GM12878 (cell line): ENCODE data around the gene SMIM35. TPM values are rescaled to one million over a fixed set of nuclear protein-coding genes. Genes with fewer than 3 reads are reported as not detected.

Experiments used
- ATAC-seq: fragments of 200-7000 bp; cut with Tn5 transposase; 3 replicates; pipeline ENCODE4 v1.9.1; 2020; ENCODE audit warnings: mild to moderate bottlenecking, moderate library complexity
- BruUV-seq: library from RNA; stranded (reverse); fragments of 400-500 nt; replicated peaks from 2 replicates; lab custom pipeline; 2021; lab: Mats Ljungman, UMichigan
- CTCF ChIA-PET: fragments of 300-600 bp; sonication (Branson Sonifier 250); formaldehyde crosslinking; extraction: SDS; loops from one replicate; lab custom pipeline; 2021; ENCODE audit warnings: inconsistent platforms; lab: Yijun Ruan, JAX
- POLR2A ChIA-PET: fragments of 350-600 bp; formaldehyde crosslinking; extraction: SDS; loops from one replicate; lab custom pipeline; 2021; ENCODE audit warnings: inconsistent platforms; lab: Charles Lee
- RAD21 ChIA-PET: fragments of 300-600 bp; sonication (Branson Sonifier 250); formaldehyde crosslinking; loops from one replicate; lab custom pipeline; 2023; ENCODE audit warnings: antibody characterized with exemption; ENCODE audit not compliant: unreplicated experiment; lab: Charles Lee
- SMC1A ChIA-PET: fragments of 300-600 bp; sonication (Branson Sonifier 250); formaldehyde crosslinking; loops from one replicate; lab custom pipeline; 2023; ENCODE audit not compliant: unreplicated experiment, uncharacterized antibody; lab: Charles Lee
- DNase-seq: peaks from one replicate; pipeline ENCODE4 v3.0.0-alpha.2; 2011; ENCODE audit warnings: low read depth, low spot score
- FAIRE-seq: peaks from 3 replicates; lab custom pipeline; 2011; peaks lifted over from hg19 to GRCh38; lab: Jason Lieb, UNC
- H2AFZ ChIP-seq: 2 replicates; pipeline ENCODE4 v1.6.0; 2011; ENCODE audit warnings: low read depth, low read length, control low read depth; ENCODE audit not compliant: control insufficient read depth
- H3K27ac ChIP-seq: 2 replicates; pipeline ENCODE4 v1.5.1; 2011; ENCODE audit warnings: control low read depth; ENCODE audit not compliant: control insufficient read depth, insufficient read depth
- H3K27me3 ChIP-seq, 2 experiments: replicated peaks in 1 of 2; 2 replicates each; pipeline versions ENCODE4 v1.6.0 to v1.6.1; 2011; ENCODE audit warnings: low read length in 1 of 2; ENCODE audit not compliant: control insufficient read depth in 2 of 2, insufficient read depth in 2 of 2
- H3K36me3 ChIP-seq, 2 experiments: 2 replicates each; pipeline ENCODE4 v1.5.1; 2011; ENCODE audit warnings: low read length in 1 of 2; ENCODE audit not compliant: control insufficient read depth in 2 of 2, insufficient read depth in 2 of 2
- H3K4me1 ChIP-seq: 2 replicates; pipeline ENCODE4 v1.6.1; 2011; ENCODE audit warnings: mild to moderate bottlenecking, low read length, moderate library complexity, mixed read lengths; ENCODE audit not compliant: control insufficient read depth, insufficient read depth
- H3K4me2 ChIP-seq: 2 replicates; pipeline ENCODE4 v1.6.0; 2011; ENCODE audit warnings: control low read depth; ENCODE audit not compliant: control insufficient read depth, insufficient read depth
- H3K4me3 ChIP-seq: fragments of 200-600 bp; sonication (generic); 2 replicates; pipeline ENCODE4 v1.5.1; 2016
- H3K79me2 ChIP-seq: 2 replicates; pipeline ENCODE4 v1.6.0; 2011; ENCODE audit warnings: low read length; ENCODE audit not compliant: control insufficient read depth, insufficient read depth
- H3K9ac ChIP-seq: 2 replicates; pipeline ENCODE4 v1.8.0; 2011; ENCODE audit warnings: low read length, control low read depth, mixed read lengths; ENCODE audit not compliant: control insufficient read depth, insufficient read depth
- H3K9me3 ChIP-seq: replicated peaks from 3 replicates; pipeline ENCODE4 v1.5.1; 2011; ENCODE audit warnings: mild to moderate bottlenecking, low read length; ENCODE audit not compliant: control insufficient read depth, insufficient read depth
- H4K20me1 ChIP-seq: 2 replicates; pipeline ENCODE4 v1.6.0; 2011; ENCODE audit not compliant: control insufficient read depth, insufficient read depth
- CEBPB ChIP-seq, 2 experiments: fragments of 150-350 bp in 1 of 2; IDR thresholded peaks; 2 replicates each; pipeline ENCODE4 v1.6.1; 2012 to 2014; ENCODE audit warnings: low read depth in 2 of 2, low read length in 2 of 2, borderline replicate concordance in 1 of 2, inconsistent platforms in 1 of 2
- CREM ChIP-seq: IDR thresholded peaks from 2 replicates; pipeline ENCODE4 v1.6.1; 2014; ENCODE audit warnings: antibody characterized with exemption, low read depth
- GABPA ChIP-seq: IDR thresholded peaks from 2 replicates; pipeline ENCODE4 v1.6.1; 2014; ENCODE audit warnings: antibody characterized with exemption, low read depth, mild to moderate bottlenecking, inconsistent platforms
- KDM1A ChIP-seq: fragments of 200-600 bp; sonication (generic); IDR thresholded peaks from 2 replicates; pipeline ENCODE4 v1.6.1; 2016; ENCODE audit warnings: borderline replicate concordance
- MXI1 ChIP-seq: fragments of 150-350 bp; IDR thresholded peaks from 2 replicates; pipeline ENCODE4 v1.6.1; 2011; ENCODE audit warnings: low read depth, mild to moderate bottlenecking, inconsistent platforms, low read length, improper control_type of control experiment
- NFYA ChIP-seq: IDR thresholded peaks from 2 replicates; pipeline ENCODE4 v1.6.1; 2011; ENCODE audit warnings: low read depth, mild to moderate bottlenecking, low read length, improper control_type of control experiment, borderline replicate concordance
- NFYB ChIP-seq: IDR thresholded peaks from 2 replicates; pipeline ENCODE4 v1.6.1; 2011; ENCODE audit warnings: low read depth, mild to moderate bottlenecking, low read length, improper control_type of control experiment, moderate library complexity; ENCODE audit not compliant: insufficient read depth
- NR2F1 ChIP-seq: fragments of 450-650 bp; conservative IDR thresholded peaks from 2 replicates; pipeline ENCODE4 v1.6.1; 2017; ENCODE audit warnings: mild to moderate bottlenecking
- PKNOX1 ChIP-seq: fragments of 450-650 bp; IDR thresholded peaks from 2 replicates; pipeline ENCODE4 v1.6.1; 2016; ENCODE audit warnings: mild to moderate bottlenecking
- POLR2AphosphoS5 ChIP-seq: IDR thresholded peaks from 2 replicates; pipeline ENCODE4 v1.6.1; 2011; ENCODE audit warnings: mild to moderate bottlenecking, low read length, inconsistent platforms
- RCOR1 ChIP-seq: conservative IDR thresholded peaks from 2 replicates; pipeline ENCODE4 v1.6.1; 2012; ENCODE audit warnings: low read depth, low read length, improper control_type of control experiment
- SMAD1 ChIP-seq: fragments of 450-650 bp; IDR thresholded peaks from 2 replicates; pipeline ENCODE4 v1.6.1; 2018; ENCODE audit warnings: mild to moderate bottlenecking, low read depth; ENCODE audit not compliant: partially characterized antibody
- SPI1 ChIP-seq: IDR thresholded peaks from 2 replicates; pipeline ENCODE4 v1.6.1; 2011; ENCODE audit warnings: low read depth, mild to moderate bottlenecking, low read length, moderate library complexity, borderline replicate concordance; ENCODE audit not compliant: insufficient read depth
- TBL1XR1 ChIP-seq: IDR thresholded peaks from 2 replicates; pipeline ENCODE4 v1.6.1; 2012; ENCODE audit warnings: low read depth, low read length, improper control_type of control experiment
- WRNIP1 ChIP-seq: IDR thresholded peaks from 2 replicates; pipeline ENCODE4 v1.6.1; 2011; ENCODE audit warnings: low read depth, low read length, improper control_type of control experiment, borderline replicate concordance
- WGBS: methylation state at CpG from one replicate; pipeline ENCODE4 v1.1.6; 2016; ENCODE audit warnings: low lambda C conversion rate; ENCODE audit not compliant: insufficient replicate concordance, insufficient coverage; ENCODE audit errors: missing lambda C conversion rate; 5-methylcytosine and 5-hydroxymethylcytosine counted together
- in situ Hi-C: fragments of 300-500 bp; cut with MboI; formaldehyde crosslinking; loops from 9 replicates; pipeline ENCODE4 v1.14.3; 2018; ENCODE audit warnings: mixed read lengths
- intact Hi-C: fragments of 100-400 bp; cut with micrococcal nuclease; formaldehyde crosslinking; loops from one replicate; pipeline ENCODE4 v1.14.2; 2022; ENCODE audit not compliant: unreplicated experiment
- polyA plus RNA-seq, 11 experiments: library from polyadenylated mRNA; depleted of rRNA in 4 of 11; unstranded in 6 of 11; stranded (reverse) in 5 of 11; fragments of >200 nt; fragmentation: Nextera tagmentation in 4 of 11; fragmentation: Illumina TruSeq in 1 of 11; extraction: Ambion mirVana in 4 of 11; extraction: Trizol in 1 of 11; gene quantifications; 1 replicate in 1 of 11; 2 replicates in 10 of 11; pipeline versions ENCODE4 v1.2.1 to v1.2.3, GENCODE V29; 2011 to 2016; ENCODE audit warnings: inconsistent platforms in 2 of 11, missing spikeins in 2 of 11, low read depth in 1 of 11
- total RNA-seq, 4 experiments: library from RNA; depleted of rRNA in 3 of 4; stranded (reverse); fragments of >200 nt in 3 of 4; fragmentation: Illumina TruSeq in 1 of 4; extraction: Trizol in 1 of 4; gene quantifications; 2 replicates each; pipeline versions ENCODE4 v1.2.1 to v1.2.3, GENCODE V29; 2013 to 2021
- TF ChIP-seq, protein P1 (sequence below): fragments of 450-650 bp; conservative IDR thresholded peaks from 2 replicates; pipeline ENCODE4 v1.6.1; 2017; ENCODE audit warnings: mild to moderate bottlenecking, moderate library complexity
- TF ChIP-seq, protein P2 (sequence below): fragments of 450-650 bp; IDR thresholded peaks from 2 replicates; pipeline ENCODE4 v1.6.1; 2018; ENCODE audit warnings: mild to moderate bottlenecking, low read depth, moderate library complexity; ENCODE audit not compliant: partially characterized antibody

Gene SMIM35
- total and polyA plus RNA-seq, 10 of the 15 experiments (the other 5 are each of a cell fraction or from before 2014, with no cell fraction given): 0.02 to 1.1 (median 0.05) TPM; not detected in 5

DNA sequence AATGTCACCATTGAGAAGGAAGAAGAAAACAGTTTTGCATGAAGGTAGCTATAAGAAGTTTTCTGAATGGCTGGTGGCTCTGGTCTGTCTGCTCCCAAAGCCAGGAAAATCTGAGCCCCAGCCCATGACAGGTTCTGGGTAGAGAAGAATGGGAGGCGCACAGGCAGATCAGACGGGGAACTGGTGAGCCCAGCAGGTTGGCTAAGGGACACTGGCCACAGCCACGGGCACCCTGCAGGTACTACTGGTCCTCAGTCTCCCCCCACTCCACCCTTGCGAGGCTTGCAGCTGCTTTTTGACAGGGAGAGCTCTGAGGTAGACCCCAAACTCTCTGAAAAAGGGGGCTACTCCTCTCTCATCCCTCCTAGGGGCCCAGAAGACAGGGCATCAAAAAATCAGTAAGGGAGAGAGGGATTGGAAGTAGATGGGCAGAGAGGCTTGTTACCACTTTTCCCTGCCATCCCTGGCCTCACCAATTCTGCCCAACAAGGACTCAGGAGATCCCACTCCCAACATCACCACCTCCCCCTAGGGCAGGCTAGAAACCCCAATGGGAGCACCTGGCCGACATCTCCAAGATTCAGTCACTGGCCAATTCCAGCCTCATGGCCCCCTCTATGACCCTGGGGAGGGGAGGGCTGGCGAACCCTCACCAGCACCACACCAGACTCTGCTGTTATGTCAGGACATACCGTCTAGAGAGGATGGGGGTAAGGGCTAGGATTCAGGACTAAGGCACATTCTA is 48.5 kb upstream of the SMIM35 start:
- Histone ChIP-seq H3K4me3 (no peak overlapping the region), H3K9me3 (no peaks in the 10 kb centered on the region), H4K20me1 (no peaks in the 10 kb centered on the region), H3K4me2 (no peak overlapping the region), H3K4me1 (no peaks in the 10 kb centered on the region), H3K27ac (no peak overlapping the region), H2AFZ (no peak overlapping the region), H3K27me3 (peaks cover 0 to 5% of the 10 kb centered on the region in 2 experiments; a peak in 3 of 4 replicates), H3K9ac (no peak overlapping the region), H3K79me2 (no peaks in the 10 kb centered on the region), H3K36me3 (no peaks in the 10 kb centered on the region)
- RAD21 ChIA-PET: interaction anchor here (1.3 kb wide), 1 partner anchor 11 kb away, joined by 4 read pairs; no protein-coding TSS in a partner anchor
- POLR2A ChIA-PET: interaction anchor here (0.5 kb wide), 1 partner anchor 10 kb away, joined by 3 read pairs; no protein-coding TSS in a partner anchor
- ATAC-seq (no peak), FAIRE-seq (no peak), DNase-seq (no peak)
- in situ Hi-C loops: no loop called here
- TF ChIP-seq PKNOX1 (no peak), CREM (no peak), SPI1 (no peak), CEBPB (IDR thresholded peaks at IDR 0.05; ENCODE audit: borderline replicate concordance in 1 of 2, low read depth in 2 of 2, low read length in 2 of 2) (no peak), TBL1XR1 (no peak), NFYB (no peak), SMAD1 (no peak), RCOR1 (no peak), NFYA (no peak), MXI1 (no peak), NR2F1 (no peak), GABPA (no peak), KDM1A (no peak), POLR2AphosphoS5 (no peak), WRNIP1 (no peak)
- TF ChIP-seq, protein P1, sequence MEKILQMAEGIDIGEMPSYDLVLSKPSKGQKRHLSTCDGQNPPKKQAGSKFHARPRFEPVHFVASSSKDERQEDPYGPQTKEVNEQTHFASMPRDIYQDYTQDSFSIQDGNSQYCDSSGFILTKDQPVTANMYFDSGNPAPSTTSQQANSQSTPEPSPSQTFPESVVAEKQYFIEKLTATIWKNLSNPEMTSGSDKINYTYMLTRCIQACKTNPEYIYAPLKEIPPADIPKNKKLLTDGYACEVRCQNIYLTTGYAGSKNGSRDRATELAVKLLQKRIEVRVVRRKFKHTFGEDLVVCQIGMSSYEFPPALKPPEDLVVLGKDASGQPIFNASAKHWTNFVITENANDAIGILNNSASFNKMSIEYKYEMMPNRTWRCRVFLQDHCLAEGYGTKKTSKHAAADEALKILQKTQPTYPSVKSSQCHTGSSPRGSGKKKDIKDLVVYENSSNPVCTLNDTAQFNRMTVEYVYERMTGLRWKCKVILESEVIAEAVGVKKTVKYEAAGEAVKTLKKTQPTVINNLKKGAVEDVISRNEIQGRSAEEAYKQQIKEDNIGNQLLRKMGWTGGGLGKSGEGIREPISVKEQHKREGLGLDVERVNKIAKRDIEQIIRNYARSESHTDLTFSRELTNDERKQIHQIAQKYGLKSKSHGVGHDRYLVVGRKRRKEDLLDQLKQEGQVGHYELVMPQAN: no peak
- TF ChIP-seq, protein P2, sequence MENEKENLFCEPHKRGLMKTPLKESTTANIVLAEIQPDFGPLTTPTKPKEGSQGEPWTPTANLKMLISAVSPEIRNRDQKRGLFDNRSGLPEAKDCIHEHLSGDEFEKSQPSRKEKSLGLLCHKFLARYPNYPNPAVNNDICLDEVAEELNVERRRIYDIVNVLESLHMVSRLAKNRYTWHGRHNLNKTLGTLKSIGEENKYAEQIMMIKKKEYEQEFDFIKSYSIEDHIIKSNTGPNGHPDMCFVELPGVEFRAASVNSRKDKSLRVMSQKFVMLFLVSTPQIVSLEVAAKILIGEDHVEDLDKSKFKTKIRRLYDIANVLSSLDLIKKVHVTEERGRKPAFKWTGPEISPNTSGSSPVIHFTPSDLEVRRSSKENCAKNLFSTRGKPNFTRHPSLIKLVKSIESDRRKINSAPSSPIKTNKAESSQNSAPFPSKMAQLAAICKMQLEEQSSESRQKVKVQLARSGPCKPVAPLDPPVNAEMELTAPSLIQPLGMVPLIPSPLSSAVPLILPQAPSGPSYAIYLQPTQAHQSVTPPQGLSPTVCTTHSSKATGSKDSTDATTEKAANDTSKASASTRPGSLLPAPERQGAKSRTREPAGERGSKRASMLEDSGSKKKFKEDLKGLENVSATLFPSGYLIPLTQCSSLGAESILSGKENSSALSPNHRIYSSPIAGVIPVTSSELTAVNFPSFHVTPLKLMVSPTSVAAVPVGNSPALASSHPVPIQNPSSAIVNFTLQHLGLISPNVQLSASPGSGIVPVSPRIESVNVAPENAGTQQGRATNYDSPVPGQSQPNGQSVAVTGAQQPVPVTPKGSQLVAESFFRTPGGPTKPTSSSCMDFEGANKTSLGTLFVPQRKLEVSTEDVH: no peak
- CTCF ChIA-PET: interaction anchor here (1.2 to 1.6 kb wide), 2 partner anchors 9 to 63 kb away, joined by 3 to 11 read pairs; no protein-coding TSS in a partner anchor
- WGBS: 7% methylated on average over 7 of the region's 7 CpGs
- no TSS peak for BruUV-seq
- SMC1A ChIA-PET: no interaction called here
- intact Hi-C loops: no loop called here
